Spleen (tissue), 11 donors: ENCODE results near the gene SLC8A2. TPM values are rescaled to one million over a fixed set of nuclear protein-coding genes. Genes with fewer than 3 reads are reported as not detected.

Experiments
- DNase-seq: peaks from one replicate; pipeline ENCODE4 v3.0.0-alpha.2; 2020
- H3K27ac ChIP-seq, 8 donors: fragments of 200-600 bp; sonication (generic) in 7 of 8; 1 replicate in 4 of 8; 2 replicates in 4 of 8; pipeline versions ENCODE4 v1.5.0 to v1.8.0; 2016 to 2021; ENCODE audit warnings: inconsistent platforms in 4 of 8, mild to moderate bottlenecking in 4 of 8, moderate library complexity in 1 of 8
- H3K27me3 ChIP-seq, 7 donors: fragments of 200-600 bp; sonication (generic) in 6 of 7; replicated peaks in 1 of 7; 1 replicate in 4 of 7; 2 replicates in 3 of 7; pipeline versions ENCODE4 v1.5.0 to v1.8.0; 2016 to 2021; ENCODE audit warnings: inconsistent platforms in 3 of 7, mild to moderate bottlenecking in 1 of 7
- H3K36me3 ChIP-seq, 6 donors: fragments of 200-600 bp; sonication (generic) in 5 of 6; 1 replicate in 4 of 6; 2 replicates in 2 of 6; pipeline versions ENCODE4 v1.5.0 to v1.8.0; 2016 to 2021; ENCODE audit warnings: inconsistent platforms in 2 of 6
- H3K4me1 ChIP-seq, 6 donors: fragments of 200-600 bp; sonication (generic) in 5 of 6; 1 replicate in 3 of 6; 2 replicates in 3 of 6; pipeline versions ENCODE4 v1.5.0 to v1.8.0; 2016 to 2021; ENCODE audit warnings: inconsistent platforms in 3 of 6
- H3K4me3 ChIP-seq, 8 donors: fragments of 200-600 bp; sonication (generic) in 7 of 8; 1 replicate in 4 of 8; 2 replicates in 4 of 8; pipeline versions ENCODE4 v1.5.0 to v1.8.0; 2016 to 2021; ENCODE audit warnings: inconsistent platforms in 4 of 8, mild to moderate bottlenecking in 4 of 8, moderate library complexity in 2 of 8
- H3K9me3 ChIP-seq, 8 donors: fragments of 200-600 bp; sonication (generic) in 7 of 8; 1 replicate in 4 of 8; 2 replicates in 4 of 8; pipeline versions ENCODE4 v1.5.0 to v1.8.0; 2016 to 2021; ENCODE audit warnings: inconsistent platforms in 4 of 8
- CTCF ChIP-seq, 11 experiments: fragments of 200-600 bp in 7 of 11; fragments of 450-650 bp in 4 of 11; sonication (generic) in 4 of 11; IDR thresholded peaks in 8 of 11; conservative IDR thresholded peaks in 3 of 11; 1 replicate in 7 of 11; 2 replicates in 4 of 11; pipeline versions ENCODE4 v1.4.0 to v1.8.0; 2016 to 2021; ENCODE audit warnings: antibody characterized with exemption in 11 of 11, inconsistent platforms in 4 of 11, mild to moderate bottlenecking in 1 of 11
- POLR2A ChIP-seq, 3 donors: fragments of 450-650 bp; IDR thresholded peaks; one replicate each; pipeline ENCODE4 v1.5.1; 2017; ENCODE audit warnings: antibody characterized with exemption in 3 of 3, mild to moderate bottlenecking in 1 of 3
- POLR2AphosphoS5 ChIP-seq, 3 donors: sonication (generic); formaldehyde crosslinking; IDR thresholded peaks; one replicate each; pipeline ENCODE4 v1.5.1; 2017; ENCODE audit warnings: antibody characterized with exemption in 3 of 3
- WGBS, 5 donors: extraction: QIAGEN DNeasy Blood & Tissue Kit in 3 of 5; methylation state at CpG; one replicate each; pipeline versions ENCODE4 v1.1.5 to v1.1.7; 2013 to 2018; 5-methylcytosine and 5-hydroxymethylcytosine counted together
- intact Hi-C: fragments of 100-400 bp; cut with DNase I; formaldehyde crosslinking; loops from one replicate; pipeline ENCODE4 v1.15.0; 2023; ENCODE audit warnings: low total_unique reads
- polyA plus RNA-seq, 3 donors: library from polyadenylated mRNA; stranded (reverse); fragments of 200-250 nt; gene quantifications; one replicate each; pipeline ENCODE4 v1.2.1, GENCODE V29; 2013
- total RNA-seq, 7 donors: library from RNA; depleted of rRNA in 3 of 7; stranded (reverse); fragments of >200 nt in 3 of 7; fragmentation: NEBNext Ultra II Directional in 4 of 7; extraction: Animal tissue kit (Norgen Biotek cat#: 25700) in 4 of 7; gene quantifications; one replicate each; pipeline versions ENCODE4 v1.1.0 to v1.2.1, GENCODE V29; 2016 to 2021
- donor health status: healthy with polysubstance abuse.
- donor health status: DM: no; HTN: no; CAD: no; lungs with moderate emphysema.
- donor health status: DM: no; HTN: no; CAD: no.
- donor health status: Bipolar disorder and iron deficiency.
- donor health status: healthy.
- donor health status: DM: no; HTN: no; CAD: no.
- donor health status: DM: yes; HTN: yes; CAD: no.

SLC8A2 gene
- total and polyA plus RNA-seq, 10 donors: 0.02 to 0.19 TPM; not detected in 8

- 42 to 79% (median 73%) methylated on average over 4 to 6 of the region's 6 CpGs for WGBS, 5 donors
- no peak overlapping the region for H3K4me3 ChIP-seq
- peaks cover 0 to 85% (median 24%) of the 10 kb centered on the region in 6 donors for H3K36me3 ChIP-seq
- intact Hi-C loops: no loop called here
- H3K27ac ChIP-seq: peak overlapping the region in 4 of 8 donors; percentile 10 to 45 (median 18)
- H3K4me1 ChIP-seq: peaks cover 28 to 68% (median 52%) of the 10 kb centered on the region in 6 donors
- no peak for DNase-seq
- no peaks in the 10 kb centered on the region for H3K27me3 ChIP-seq
- TF ChIP-seq CTCF (IDR thresholded peaks at IDR 0.05 in 8 of 11, conservative IDR thresholded peaks at IDR 0.05 in 3 of 11) (no peak), POLR2A (IDR thresholded peaks at IDR 0.05) (no peak), POLR2AphosphoS5 (IDR thresholded peaks at IDR 0.05) (no peak)
- no peaks in the 10 kb centered on the region for H3K9me3 ChIP-seq
Observed at GRCh38 chr19:47507012-47507411, 35.3 kb upstream of the SLC8A2 start.

GRCh38 chr19:47506459-47506858, 34.8 kb upstream of the SLC8A2 start:
- intact Hi-C loops: no loop called here
- no peak for TF ChIP-seq POLR2A (IDR thresholded peaks at IDR 0.05)
- no peak for TF ChIP-seq POLR2AphosphoS5 (IDR thresholded peaks at IDR 0.05)
- no peak for TF ChIP-seq CTCF (IDR thresholded peaks at IDR 0.05 in 8 of 11, conservative IDR thresholded peaks at IDR 0.05 in 3 of 11)
- H3K9me3 ChIP-seq: no peaks in the 10 kb centered on the region
- peaks cover 23 to 62% (median 47%) of the 10 kb centered on the region in 6 donors for H3K4me1 ChIP-seq
- H3K4me3 ChIP-seq: no peak overlapping the region
- H3K27me3 ChIP-seq: no peaks in the 10 kb centered on the region
- WGBS, 5 donors: 90 to 100% (median 92%) methylated on average over 4 to 8 of the region's 8 CpGs
- no peak overlapping the region for H3K27ac ChIP-seq
- no peak for DNase-seq
- H3K36me3 ChIP-seq: peaks cover 0 to 85% (median 28%) of the 10 kb centered on the region in 6 donors

- intact Hi-C loops: no loop called here
- peaks cover 15 to 53% (median 37%) of the 10 kb centered on the region in 6 donors for H3K4me1 ChIP-seq
- no peak overlapping the region for H3K27ac ChIP-seq
- H3K4me3 ChIP-seq: no peak overlapping the region
- 93 to 100% (median 96%) methylated on average over 6 of the region's 6 CpGs for WGBS, 5 donors
- no peaks in the 10 kb centered on the region for H3K9me3 ChIP-seq
- no peaks in the 10 kb centered on the region for H3K27me3 ChIP-seq
- TF ChIP-seq CTCF (IDR thresholded peaks at IDR 0.05 in 8 of 11, conservative IDR thresholded peaks at IDR 0.05 in 3 of 11): no peak
- no peak for TF ChIP-seq POLR2AphosphoS5 (IDR thresholded peaks at IDR 0.05)
- no peak for TF ChIP-seq POLR2A (IDR thresholded peaks at IDR 0.05)
- H3K36me3 ChIP-seq: peaks cover 2 to 85% (median 38%) of the 10 kb centered on the region in 6 donors
- DNase-seq: no peak
Observed at GRCh38 chr19:47505506-47505905, 33.8 kb upstream of the SLC8A2 start.

- Histone ChIP-seq H3K9me3 (no peaks in the 10 kb centered on the region), H3K4me1 (peaks cover 12 to 36% (median 22%) of the 10 kb centered on the region in 6 donors), H3K27me3 (no peaks in the 10 kb centered on the region), H3K36me3 (peaks cover 4 to 88% (median 54%) of the 10 kb centered on the region in 6 donors), H3K27ac (no peak overlapping the region), H3K4me3 (no peak overlapping the region)
- DNase-seq: no peak
- intact Hi-C loops: no loop called here
- no peak for TF ChIP-seq POLR2A (IDR thresholded peaks at IDR 0.05)
- no peak for TF ChIP-seq POLR2AphosphoS5 (IDR thresholded peaks at IDR 0.05)
- WGBS, 5 donors: 72 to 91% (median 82%) methylated on average over 3 to 5 of the region's 5 CpGs
Observed at GRCh38 chr19:47503826-47504150, 32.1 kb upstream of the SLC8A2 start.
